ENCODE results near the gene UBR3.

Gene UBR3

GRCh38 chr2:169975221-169975620 lies 148.0 kb downstream of the UBR3 start:
- H3K4me3 Mint-ChIP-seq, result no peak overlapping the region
- H3K9me3 Mint-ChIP-seq, result peaks cover 47% of the 10 kb centered on the region
- H3K4me1 Mint-ChIP-seq, result no peaks in the 10 kb centered on the region

DNA sequence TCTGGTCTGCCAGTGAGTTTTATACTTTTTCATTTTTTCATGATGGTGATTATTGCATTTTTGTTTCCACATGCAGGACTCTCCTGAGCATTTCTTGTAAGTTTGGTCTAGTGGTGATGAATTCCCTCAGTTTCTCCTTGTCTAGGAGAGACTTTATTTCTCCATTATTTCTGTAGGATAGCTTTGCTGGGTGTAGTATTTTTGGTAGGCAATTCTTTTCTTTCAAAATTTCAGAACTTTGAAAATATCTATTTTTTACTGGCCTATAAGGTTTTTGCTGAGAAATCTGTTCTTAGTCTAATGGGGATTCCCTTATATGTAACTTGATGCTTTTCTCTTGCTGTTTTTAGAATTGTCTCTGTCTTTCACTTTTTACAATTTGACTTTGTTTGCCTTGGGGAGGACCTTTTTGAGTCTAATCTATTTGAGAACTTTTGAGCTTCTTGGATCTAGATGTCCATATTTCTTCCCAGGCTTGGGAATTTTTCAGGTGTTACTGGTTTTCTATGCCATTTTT lies 149.1 kb downstream of the UBR3 start:
- Mint-ChIP-seq H3K4me3 (no peak overlapping the region), H3K27ac (no peak overlapping the region), H3K36me3 (ENCODE audit: low read depth) (peaks cover 62% of the 10 kb centered on the region), H3K9me3 (peaks cover 47% of the 10 kb centered on the region), H3K4me1 (no peaks in the 10 kb centered on the region), H3K27me3 (ENCODE audit: low read depth) (no peaks in the 10 kb centered on the region)
- TF ChIP-seq, protein P1, sequence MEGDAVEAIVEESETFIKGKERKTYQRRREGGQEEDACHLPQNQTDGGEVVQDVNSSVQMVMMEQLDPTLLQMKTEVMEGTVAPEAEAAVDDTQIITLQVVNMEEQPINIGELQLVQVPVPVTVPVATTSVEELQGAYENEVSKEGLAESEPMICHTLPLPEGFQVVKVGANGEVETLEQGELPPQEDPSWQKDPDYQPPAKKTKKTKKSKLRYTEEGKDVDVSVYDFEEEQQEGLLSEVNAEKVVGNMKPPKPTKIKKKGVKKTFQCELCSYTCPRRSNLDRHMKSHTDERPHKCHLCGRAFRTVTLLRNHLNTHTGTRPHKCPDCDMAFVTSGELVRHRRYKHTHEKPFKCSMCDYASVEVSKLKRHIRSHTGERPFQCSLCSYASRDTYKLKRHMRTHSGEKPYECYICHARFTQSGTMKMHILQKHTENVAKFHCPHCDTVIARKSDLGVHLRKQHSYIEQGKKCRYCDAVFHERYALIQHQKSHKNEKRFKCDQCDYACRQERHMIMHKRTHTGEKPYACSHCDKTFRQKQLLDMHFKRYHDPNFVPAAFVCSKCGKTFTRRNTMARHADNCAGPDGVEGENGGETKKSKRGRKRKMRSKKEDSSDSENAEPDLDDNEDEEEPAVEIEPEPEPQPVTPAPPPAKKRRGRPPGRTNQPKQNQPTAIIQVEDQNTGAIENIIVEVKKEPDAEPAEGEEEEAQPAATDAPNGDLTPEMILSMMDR (IDR thresholded peaks at IDR 0.05; ENCODE audit: unreplicated experiment in 3 of 3), result no peak

More at GRCh38 chr2:169975221-169975620, 148.0 kb downstream of the UBR3 start:
- TF ChIP-seq, protein P1 (IDR thresholded peaks at IDR 0.05; ENCODE audit: unreplicated experiment in 3 of 3), result no peak
- Mint-ChIP-seq H3K36me3 (ENCODE audit: low read depth) (peaks cover 63% of the 10 kb centered on the region), H3K27me3 (ENCODE audit: low read depth) (no peaks in the 10 kb centered on the region), H3K27ac (no peak overlapping the region)

GRCh38 chr2:169977530-169977929 lies 150.3 kb downstream of the UBR3 start:
- Mint-ChIP-seq H3K9me3 (peaks cover 41% of the 10 kb centered on the region), H3K27ac (no peak overlapping the region), H3K27me3 (ENCODE audit: low read depth) (no peaks in the 10 kb centered on the region), H3K36me3 (ENCODE audit: low read depth) (peaks cover 53% of the 10 kb centered on the region), H3K4me3 (no peak overlapping the region), H3K4me1 (no peaks in the 10 kb centered on the region)
- TF ChIP-seq, protein P1 (IDR thresholded peaks at IDR 0.05; ENCODE audit: unreplicated experiment in 3 of 3), result no peak

DNA sequence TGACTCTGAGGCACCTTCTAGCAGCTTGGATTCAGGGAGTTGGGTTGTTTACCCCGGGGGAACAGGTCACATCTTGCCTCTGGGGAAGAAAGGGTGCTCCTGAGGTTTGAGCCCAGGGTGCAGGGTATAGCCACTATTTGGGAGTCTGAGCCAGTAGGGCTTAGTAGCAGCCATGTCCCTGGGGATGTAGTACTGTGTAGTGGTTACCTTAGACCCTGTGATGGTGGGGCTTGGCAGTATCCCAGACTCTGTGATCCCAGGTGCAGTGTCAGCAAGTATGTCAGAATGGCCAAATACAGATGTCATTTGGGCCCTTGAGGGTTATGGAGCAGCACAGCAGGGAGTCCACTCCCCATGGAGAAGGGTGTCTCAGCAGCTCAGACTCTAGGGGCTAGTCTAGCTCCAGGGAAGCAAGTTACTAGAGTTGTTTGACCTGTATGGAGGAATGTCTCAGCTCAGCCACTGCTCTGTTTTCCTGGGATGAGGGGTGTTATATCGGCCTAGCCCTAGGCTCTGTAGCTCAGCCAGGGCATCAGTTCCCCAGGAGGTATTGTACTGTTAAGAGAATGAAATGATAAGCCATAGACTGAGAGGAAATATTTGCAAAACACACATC lies 151.3 kb downstream of the UBR3 start:
- no peaks in the 10 kb centered on the region for H3K4me1 Mint-ChIP-seq
- no peak overlapping the region for H3K4me3 Mint-ChIP-seq
- TF ChIP-seq, protein P1 (IDR thresholded peaks at IDR 0.05; ENCODE audit: unreplicated experiment in 3 of 3), result no peak
- H3K27me3 Mint-ChIP-seq (ENCODE audit: low read depth), result no peaks in the 10 kb centered on the region
- peaks cover 53% of the 10 kb centered on the region for H3K36me3 Mint-ChIP-seq (ENCODE audit: low read depth)
- peaks cover 41% of the 10 kb centered on the region for H3K9me3 Mint-ChIP-seq
- no peak overlapping the region for H3K27ac Mint-ChIP-seq

DNA sequence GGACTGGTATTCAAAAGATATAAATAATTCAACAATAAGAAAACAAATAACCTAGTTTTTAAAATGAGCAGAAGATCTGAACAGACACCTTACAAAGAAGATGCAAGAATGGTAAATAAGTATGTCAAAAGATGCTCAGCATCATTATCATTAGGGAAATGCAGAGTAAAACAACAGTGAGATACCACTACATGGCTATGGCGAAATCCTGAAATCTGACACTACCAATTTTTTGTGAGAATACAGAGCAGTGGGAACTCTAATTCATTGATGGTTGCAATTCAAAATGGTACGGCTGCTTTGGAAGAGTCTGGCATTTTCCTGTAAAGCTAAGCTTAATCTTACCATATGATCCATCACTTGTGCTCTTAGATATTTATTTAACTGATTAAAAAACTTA lies 151.8 kb downstream of the UBR3 start:
- no peak overlapping the region for H3K4me3 Mint-ChIP-seq
- H3K27me3 Mint-ChIP-seq (ENCODE audit: low read depth), result no peaks in the 10 kb centered on the region
- TF ChIP-seq, protein P1 (IDR thresholded peaks at IDR 0.05; ENCODE audit: unreplicated experiment in 3 of 3), result no peak
- peaks cover 36% of the 10 kb centered on the region for H3K9me3 Mint-ChIP-seq
- no peaks in the 10 kb centered on the region for H3K4me1 Mint-ChIP-seq
- H3K36me3 Mint-ChIP-seq (ENCODE audit: low read depth), result peaks cover 48% of the 10 kb centered on the region
- H3K27ac Mint-ChIP-seq, result no peak overlapping the region

DNA sequence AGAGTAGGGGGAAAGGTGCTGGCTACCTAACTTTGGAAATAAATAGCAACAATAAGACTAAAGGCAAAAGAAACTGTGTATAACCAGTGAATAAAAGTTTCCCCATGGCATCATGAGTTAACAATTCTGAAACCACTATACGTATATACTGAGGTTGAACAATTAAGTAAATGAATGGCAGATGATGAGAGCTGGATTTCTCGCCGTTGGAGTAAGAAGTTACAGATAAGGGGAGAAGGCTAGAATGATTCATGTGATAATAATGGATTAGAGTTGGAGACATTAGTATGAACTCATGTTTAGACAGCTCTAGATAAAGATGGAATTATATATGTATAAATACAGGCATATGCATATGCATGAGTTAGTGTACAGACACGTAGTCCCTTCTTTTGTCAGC lies 152.7 kb downstream of the UBR3 start:
- Mint-ChIP-seq H3K27ac (no peak overlapping the region), H3K27me3 (ENCODE audit: low read depth) (no peaks in the 10 kb centered on the region), H3K9me3 (peaks cover 26% of the 10 kb centered on the region), H3K4me1 (no peaks in the 10 kb centered on the region), H3K36me3 (ENCODE audit: low read depth) (peaks cover 38% of the 10 kb centered on the region), H3K4me3 (no peak overlapping the region)
- TF ChIP-seq, protein P1 (IDR thresholded peaks at IDR 0.05; ENCODE audit: unreplicated experiment in 3 of 3), result no peak
